HG03139 (cell line): Measurements from ENCODE around the gene HLF.

Experiments
- ATAC-seq: cut with Tn5 transposase; IDR thresholded peaks from one replicate; pipeline ENCODE4 v1.9.1; 2021; ENCODE audit not compliant: unreplicated experiment

The HLF gene

DNA sequence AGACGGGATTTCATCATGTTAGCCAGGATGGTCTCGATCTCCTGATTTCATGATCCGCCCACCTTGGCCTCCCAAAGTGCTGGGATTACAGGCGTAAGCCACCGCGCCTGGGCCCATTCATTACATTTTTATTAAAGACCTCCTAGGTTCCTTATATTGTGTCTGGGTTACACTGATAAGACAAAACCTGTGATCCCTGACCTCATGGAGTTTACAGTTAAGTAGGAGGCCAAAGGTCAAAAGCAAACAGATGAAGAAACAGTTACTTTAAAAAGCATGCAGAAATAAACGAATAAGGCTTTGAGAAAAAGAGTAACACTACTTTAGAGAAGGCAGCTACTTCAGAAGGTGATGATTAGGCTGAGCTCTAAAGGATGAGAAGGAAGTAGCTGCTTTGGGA, 14.9 kb upstream of the HLF start:
- ATAC-seq = no peak

DNA sequence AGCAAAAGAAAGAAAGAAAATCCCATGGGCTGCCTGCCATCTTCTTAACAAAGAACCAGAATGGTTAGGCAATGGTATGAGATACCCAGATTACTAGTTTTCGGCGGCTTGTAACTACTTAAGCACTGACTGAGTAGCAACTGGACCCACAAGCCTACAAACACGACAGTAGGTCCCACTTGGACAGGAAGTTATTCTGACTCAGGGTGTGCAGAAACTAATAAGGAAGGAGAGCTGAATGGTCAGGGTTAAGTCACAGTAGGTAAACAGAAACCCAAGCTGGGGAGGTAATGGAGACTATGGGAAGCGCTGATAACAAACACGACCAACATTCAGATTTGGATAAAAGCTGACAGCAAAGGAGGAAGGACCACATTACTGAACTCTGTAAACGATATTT, 10.4 kb upstream of the HLF start:
- ATAC-seq = no peak

DNA sequence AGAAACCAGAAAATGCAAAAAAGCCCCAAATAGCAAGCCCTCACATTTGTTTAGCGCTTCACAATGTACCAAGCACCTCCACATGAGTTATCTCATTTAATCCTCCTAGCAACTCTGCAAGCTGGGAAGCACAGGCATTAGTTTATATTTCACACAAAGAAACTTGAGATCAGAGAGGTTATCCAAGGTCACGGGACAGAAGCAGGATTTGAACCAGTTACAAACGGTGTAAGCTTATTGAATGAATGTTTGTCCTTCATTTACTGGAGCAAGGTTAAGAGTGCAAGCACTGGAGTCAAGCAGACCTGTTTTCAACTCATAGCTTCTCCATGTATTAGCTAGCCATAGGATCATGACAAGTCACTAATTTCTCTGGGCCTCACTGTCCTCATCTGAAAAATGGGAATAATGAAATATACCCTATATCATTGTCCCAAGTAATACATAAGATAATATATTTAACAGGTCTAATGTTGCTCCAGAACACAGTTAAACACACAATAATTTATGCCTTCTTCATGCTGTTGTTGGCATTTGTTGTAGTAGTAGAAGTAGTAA, 6.1 kb upstream of the HLF start:
- ATAC-seq = no peak

DNA sequence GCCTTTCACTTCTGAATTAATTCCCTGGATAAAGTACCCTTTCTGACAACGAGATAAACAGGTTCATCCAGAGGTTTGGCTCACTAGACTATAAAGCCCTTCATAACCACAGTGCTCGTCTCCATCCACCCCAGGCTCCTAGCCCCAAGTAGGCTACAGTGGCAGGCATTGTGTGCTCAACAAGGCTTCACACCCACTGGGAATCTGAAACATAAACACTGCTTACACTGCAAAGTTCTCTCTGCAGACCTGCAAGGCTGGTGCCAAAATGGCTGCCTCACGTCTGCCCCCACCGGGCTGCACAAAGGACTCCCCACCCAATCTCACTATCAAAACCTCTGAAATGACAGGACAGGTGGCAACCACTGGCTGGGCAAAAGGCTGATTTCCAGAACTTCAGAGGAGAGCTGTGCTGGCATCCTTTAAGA, 5.1 kb upstream of the HLF start:
- no peak for ATAC-seq

DNA sequence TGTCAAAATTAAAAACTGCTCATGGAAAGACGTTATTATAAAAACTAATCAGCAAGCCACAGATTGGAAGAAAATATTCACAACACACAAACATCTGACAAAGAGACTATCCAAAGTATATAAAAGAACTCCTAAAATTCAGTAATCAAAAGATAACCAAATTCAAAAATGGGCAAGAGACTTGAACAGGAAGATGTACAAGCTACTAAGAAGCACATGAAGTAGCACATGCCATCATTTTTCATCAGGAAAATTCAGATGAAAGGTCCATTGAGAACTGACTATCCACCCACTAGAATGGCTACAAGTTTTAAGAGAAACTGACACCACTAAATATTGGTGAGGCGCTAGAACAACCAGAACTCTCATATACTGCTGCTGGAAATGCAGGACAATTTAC, 3.4 kb upstream of the HLF start:
- ATAC-seq = no peak

DNA sequence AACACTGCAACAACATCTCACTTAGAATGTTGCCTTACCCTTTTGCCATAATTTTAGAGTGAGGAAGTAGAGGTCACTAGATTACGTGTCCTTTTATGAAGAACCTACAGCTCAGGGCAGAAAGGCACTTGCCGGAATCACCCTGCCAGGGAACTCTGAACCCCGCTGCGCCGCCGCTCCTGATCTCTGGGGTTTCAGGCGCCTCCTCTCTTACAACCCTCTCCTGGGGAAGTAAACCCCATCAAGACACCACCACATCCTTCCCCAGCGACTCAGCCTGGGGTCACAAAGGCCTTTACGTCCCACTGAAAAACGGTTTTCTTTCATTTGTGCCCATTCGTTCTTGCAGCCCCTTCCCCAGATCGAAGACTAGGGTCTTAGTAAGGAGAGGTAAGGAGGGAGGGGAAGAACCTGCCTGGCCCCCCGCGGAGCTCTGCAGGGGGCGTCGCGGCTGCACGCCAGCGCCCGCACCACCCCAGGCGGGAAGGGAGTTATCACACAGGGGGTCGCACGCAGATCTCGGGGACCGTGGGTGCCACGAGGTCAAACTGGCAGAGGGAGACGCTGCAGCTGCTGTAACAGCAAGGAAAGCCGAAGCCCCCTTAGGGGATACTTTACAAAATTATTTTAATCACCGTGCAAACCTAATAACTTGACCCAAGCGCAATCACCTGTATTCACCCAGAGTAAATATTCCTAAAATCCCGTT, 1.0 kb upstream of the HLF start:
- no peak for ATAC-seq

DNA sequence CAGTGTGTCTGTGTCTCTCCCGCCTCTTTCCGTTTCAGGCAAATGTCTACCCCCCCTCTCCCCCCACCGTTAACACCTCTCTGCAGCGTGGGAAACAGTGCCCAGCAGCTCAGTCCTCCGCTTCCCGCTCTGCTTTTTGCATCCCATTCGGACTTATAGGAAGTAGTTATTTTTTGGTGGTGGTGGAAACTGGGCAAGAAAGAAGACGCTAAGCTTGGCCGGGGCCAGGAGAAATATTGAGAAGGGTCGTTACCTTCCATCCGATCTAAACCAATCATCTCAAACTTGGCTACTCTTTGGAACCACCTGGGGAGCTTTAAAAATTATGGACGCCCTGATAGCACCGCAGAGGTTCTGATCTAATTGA, 499 bp upstream of the HLF start:
- ATAC-seq = no peak

DNA sequence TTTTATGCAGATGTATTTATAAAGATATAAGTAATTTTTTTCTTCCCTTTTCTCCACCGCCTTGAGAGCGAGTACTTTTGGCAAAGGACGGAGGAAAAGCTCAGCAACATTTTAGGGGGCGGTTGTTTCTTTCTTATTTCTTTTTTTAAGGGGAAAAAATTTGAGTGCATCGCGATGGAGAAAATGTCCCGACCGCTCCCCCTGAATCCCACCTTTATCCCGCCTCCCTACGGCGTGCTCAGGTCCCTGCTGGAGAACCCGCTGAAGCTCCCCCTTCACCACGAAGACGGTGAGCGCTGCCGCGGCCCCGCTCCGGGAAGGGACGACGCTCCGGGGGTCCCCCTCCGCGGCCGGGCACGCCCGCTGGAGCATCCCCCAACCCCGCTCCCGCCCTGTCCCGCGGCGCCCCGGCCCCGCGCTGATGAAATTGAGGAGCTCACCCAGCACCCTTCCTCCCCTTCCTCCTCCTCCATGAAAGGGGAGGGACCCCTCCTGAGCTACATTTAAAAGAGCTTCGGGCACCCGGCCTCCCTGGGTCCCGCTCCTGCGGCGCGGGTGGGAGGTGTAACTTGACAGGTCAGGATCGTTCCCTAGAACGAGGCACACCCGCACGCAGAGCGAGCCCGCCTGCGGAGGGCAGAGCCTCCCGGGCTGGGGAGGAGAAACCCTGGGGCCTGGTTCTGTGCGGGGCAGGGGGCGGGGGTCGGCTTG, 706 bp downstream of the HLF start:
- ATAC-seq = no peak

DNA sequence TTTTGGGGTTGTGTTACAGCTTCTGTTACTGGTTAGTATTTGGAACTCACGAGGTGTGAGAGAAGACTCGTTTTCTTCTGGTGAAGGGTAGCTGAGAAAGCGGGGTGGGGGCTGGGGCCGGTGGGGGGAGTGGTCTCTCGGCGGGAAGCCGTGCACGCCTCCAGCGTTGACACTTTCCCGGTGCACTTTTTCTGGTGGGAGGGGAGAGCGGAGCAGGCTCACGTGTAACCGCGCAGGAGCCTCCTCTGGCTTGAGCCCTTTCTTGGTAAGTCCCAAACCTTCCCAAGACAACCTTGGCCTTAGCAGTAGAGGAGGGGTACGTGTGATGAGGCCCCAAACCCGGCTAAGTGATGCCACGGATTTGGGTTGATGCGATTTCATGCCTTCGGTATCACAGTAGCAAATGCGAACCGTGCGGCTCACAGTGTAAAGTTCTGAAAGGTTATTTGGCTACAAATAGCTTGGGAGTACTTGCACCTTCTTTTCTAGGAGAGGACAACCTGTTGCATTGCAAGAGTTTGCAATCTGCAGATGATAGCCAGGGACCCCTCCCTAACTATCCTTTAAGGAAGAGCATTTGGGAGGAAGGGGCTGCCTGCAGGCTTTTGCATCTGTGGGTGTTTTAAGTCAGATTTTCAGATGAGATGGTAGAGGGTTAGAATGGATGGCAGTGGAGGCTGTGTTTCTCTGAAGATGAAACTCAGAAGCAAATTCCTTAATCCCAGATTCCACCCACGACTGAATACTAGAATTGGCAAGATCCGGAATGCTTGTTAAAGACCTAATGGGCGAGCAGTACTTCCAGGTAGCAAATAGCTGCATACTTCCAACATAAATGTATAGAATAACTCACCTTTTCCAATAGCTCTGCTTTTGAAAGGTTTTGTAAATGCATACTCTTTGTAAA, 1.5 kb downstream of the HLF start:
- ATAC-seq = no peak

DNA sequence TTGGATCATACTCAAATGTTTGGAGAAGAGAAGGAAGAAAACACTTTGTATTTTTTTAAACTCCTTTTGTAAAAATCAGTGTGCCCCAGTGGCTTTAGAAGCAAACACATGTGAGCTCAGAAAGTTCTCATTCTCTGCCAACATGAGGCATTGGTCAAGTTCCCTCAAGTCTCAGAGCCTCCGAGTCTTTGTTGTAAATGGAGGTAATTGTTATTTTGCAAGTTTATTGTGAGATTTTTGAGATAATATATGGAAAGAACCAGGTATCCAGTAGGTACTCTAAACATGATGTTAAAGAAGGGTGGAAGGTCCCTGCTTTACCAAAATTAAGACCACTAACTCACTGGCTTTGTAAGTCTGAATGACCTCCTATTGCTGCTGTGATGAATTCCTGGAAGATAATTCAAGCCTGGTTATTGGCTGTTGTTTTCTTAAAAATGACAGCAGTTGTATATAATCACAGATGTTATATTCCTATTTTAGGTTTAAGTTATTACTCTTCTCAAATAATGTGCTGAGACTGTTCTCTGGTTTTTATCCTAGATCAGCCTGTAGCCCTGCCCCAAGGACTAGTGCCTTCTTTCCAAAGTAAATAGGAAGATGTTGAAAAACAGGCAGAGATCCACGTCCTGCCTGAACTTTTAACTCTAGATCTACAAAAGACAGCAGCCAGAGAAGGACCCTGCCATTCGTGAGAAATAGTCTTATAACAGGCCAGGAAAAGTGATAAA, 2.4 kb downstream of the HLF start:
- no peak for ATAC-seq

DNA sequence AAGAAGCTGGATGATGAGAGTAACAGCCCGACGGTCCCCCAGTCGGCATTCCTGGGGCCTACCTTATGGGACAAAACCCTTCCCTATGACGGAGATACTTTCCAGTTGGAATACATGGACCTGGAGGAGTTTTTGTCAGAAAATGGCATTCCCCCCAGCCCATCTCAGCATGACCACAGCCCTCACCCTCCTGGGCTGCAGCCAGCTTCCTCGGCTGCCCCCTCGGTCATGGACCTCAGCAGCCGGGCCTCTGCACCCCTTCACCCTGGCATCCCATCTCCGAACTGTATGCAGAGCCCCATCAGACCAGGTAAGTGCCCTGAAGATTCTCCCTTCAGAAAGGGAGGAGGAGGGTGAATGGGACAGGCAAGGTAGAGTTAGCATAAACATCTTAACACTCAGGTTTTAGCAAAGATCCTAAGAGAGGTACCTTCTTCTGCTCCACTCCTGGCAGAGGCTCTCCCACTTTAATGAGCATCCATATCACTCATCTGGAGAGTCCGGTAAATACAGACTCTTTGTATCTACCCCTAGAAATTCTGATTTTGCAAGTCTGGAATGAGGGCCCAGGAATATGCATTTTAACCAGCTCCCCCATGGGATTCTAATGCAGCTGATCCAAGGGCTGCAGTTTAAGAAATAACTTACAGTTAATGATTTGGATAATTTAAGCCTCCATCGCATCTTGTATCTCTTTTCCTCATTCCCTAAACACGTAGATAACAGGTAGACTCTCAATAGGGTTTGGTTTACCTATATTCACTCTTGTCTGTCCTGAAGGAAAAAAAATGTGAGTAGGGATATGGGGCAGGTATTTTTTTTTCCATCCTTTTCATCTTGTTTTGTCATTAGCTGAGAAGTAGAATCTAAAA, 3.3 kb downstream of the HLF start:
- ATAC-seq = no peak

DNA sequence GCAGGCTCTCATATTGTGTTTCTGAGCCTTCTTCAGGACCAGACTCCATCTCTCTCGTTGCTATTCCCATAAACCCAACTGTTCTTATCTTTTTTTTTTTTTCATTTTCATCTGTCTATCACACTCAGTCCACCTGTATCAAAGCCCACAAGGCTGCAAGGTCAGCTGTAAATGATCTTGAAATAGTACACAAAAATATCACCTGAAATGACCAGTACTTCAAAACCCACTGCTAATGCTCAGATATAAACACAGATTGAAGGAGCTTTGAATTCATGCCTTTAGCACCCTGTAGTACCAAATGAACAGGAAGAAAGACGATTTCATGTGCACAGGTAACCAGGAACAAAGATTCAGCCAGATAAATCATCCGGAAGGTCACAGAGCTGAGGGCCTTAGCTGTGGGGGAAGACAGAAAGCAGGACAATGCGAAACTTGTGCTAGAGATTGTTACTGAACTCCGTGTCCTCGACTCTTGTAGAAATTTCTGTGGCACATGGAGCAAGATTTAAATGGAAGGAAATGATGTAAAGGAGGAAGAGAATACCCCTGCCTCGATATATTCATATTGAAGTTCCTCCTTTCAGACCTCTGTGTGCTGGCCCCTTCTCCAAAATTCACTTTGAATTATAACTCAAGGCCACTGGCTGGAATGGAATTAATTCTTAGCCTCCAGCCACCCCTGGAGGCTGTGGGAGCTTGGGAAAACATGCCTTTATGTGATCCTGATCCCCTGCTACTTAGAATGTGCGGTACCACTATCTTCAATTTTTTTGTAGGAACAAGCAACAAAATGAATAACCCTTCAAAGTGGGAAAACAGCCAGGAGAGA, 4.1 kb downstream of the HLF start:
- no peak for ATAC-seq

DNA sequence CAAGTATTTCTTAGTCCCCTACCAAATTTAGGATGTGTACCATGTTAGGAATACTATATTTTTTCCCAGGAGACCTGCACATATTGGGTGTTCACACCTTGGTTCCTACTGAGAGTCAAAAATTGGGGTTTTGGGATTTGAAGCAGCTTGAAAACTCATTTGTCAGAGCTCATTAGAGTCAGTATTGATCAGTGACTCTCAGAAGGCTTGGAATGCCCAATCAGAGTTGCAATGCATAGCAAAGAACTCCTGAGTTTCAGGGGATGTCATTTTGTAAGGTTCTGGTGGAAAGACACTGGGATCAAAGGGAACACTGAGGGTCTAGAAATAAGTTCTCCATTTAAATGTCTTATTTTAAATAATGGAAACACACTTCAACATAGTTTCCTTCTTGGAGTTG, 5.1 kb downstream of the HLF start:
- no peak for ATAC-seq

DNA sequence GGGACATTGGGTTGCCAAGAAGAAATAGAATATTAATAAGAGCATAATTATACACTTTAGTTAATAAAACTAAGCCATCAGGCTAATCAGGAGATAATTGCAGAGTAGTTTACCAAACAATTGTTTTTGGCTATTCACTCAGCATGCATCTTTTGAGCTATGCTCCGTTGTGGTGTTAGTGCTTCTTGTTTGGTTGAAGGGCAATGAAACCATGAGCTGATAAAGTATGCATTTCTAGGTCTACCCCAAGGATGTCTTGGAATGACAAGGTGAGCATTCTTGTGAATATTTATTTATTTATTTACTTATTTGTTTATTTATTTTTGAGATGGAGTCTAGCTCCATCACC, 6.4 kb downstream of the HLF start:
- ATAC-seq = no peak

DNA sequence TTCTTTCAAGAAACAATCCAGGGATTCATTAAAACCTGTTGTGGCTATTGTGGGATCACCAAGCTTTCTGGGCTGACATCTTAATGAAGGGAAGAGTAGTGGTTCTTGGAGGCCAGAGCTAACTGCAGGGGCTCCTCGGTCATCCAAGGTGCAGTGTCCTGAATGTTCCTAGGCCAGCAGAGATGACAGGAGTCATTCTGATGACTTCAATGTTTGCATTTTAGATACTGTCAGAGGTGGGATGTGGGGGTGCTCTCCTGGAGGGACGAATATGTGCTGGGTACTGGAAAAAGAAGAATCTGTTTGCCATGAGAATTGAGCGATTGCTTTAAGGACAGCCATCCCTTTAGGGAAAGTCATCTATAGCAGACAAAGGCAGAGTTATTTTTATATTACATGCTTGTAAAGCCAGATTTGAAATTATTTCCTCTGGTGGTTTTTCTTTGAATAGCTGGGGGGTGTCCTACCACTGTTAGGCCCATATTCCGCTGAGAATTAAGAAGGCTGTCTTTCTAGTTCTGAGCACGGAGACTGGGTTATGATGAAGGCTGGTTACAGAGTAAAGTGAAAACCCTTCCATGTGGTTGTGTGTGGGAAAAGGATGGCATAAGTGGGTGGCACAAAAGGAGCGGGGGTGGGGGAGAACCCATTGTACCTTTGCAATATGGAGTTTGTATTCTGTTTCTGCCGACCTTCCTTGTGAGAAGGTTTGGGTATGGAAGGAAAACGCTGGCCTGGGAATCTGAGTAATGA, 7.4 kb downstream of the HLF start:
- ATAC-seq = no peak

DNA sequence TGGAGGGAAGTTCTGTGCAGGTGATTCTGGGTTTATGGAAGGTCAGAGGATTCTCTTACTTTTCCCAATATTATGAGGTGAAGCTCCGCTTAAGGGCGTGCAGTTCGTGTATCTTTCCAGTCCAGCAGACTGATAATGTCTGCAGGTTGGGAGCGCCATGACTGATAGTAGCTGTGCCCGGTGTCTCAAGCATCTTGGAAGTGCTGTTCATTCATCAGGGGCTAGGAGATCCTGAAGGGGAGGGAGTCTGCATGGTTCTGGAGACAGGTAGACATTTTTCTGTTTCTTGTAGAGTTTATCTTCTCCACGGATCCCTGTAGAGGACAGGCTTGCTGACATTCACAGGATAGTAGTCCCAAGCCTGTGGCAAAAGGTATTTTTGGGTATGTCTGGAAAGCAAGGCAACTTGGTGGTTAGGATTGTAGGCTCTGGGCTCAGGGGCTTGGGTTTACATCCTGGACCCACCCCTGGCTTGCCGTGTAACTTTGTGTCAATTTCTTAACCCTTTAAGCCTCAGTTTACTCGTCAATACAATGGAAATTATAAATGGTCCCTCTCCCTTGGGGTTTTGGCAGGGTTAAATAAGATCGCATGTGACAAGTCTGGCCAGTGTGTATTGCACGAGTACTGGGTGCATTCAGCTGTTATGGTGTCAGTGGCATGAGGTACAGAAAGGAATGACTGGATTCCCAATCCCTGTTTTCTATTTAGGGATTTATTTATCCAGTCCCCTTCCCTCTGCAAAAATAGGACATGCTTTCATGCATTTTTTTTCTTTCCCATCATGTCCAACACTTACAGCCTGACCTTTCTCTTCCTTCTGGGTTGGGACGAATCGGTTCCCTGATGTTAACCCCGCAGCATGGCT, 8.2 kb downstream of the HLF start:
- no peak for ATAC-seq

DNA sequence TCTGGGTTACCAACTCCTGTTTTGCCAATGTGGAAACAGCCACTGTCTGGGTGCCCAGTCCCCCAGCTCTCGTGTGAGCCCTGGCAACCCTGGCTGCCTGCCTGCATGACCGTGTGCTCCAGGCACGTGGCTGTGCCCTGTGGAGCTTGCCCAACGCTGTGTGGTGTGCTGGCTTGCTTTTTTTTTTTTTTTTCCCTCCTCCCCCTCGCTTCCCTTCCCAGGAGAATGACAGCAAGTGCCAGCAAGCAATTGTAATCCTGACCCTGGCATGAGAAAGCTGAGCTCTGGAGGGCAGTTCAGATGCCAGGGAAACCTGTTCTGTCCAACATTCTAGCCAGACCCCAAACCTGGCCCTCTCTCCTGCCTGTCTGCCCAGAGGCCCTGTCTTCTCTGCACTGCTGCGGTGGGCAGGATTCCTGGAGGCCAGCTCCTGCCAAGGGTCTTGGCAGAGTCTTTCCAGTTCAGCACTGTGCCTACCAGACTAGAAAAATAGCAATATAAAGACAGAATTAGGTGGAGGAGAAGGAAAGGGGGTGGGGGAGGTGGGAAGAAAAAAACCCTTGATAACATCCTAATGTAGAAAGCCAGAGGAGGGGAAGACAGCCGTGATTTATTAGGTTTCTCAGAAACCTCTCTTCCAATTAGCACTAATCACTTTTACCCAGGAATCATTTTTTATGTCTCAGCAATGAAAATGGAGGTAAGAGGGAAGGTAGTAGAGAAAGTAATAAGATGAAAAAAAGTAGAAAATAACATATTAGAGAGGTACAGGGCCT, 9.0 kb downstream of the HLF start:
- no peak for ATAC-seq
